ENCODE measurements around the gene LTF. TPM values are rescaled to one million over a fixed set of nuclear protein-coding genes. Genes with fewer than 3 reads are reported as not detected.

The LTF gene
- total and polyA plus RNA-seq, 2 donors (not counting 1 experiment from before 2014, with no cell fraction given): 0.22 TPM; not detected in 1

DNA sequence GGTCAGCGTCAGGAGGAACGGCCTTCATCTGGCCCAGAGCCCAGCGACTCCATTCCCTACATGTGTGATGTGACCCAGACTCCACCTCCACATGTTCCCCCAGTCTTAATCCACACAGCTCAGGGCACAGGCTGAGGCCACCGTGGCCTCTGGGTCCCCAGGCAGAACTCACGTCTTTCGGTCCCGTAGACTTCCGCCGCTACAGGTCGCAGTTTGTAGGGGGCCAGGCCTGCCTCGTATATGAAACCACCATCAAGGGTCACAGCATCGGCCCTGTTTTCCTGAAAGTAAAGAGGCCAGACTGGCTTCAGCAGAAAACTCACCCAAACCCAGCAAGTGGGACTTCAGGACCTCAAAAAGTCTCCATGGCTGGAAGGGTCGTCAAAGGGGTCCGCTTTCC lies 8.6 kb downstream of the LTF start:
- TF ChIP-seq EZH2 (IDR thresholded peaks at IDR 0.05; ENCODE audit: borderline replicate concordance, insufficient read depth, low read depth, low read length, poor library complexity, severe bottlenecking): no peak
- TF ChIP-seq, protein P1, sequence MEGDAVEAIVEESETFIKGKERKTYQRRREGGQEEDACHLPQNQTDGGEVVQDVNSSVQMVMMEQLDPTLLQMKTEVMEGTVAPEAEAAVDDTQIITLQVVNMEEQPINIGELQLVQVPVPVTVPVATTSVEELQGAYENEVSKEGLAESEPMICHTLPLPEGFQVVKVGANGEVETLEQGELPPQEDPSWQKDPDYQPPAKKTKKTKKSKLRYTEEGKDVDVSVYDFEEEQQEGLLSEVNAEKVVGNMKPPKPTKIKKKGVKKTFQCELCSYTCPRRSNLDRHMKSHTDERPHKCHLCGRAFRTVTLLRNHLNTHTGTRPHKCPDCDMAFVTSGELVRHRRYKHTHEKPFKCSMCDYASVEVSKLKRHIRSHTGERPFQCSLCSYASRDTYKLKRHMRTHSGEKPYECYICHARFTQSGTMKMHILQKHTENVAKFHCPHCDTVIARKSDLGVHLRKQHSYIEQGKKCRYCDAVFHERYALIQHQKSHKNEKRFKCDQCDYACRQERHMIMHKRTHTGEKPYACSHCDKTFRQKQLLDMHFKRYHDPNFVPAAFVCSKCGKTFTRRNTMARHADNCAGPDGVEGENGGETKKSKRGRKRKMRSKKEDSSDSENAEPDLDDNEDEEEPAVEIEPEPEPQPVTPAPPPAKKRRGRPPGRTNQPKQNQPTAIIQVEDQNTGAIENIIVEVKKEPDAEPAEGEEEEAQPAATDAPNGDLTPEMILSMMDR (IDR thresholded peaks at IDR 0.05): no peak
- H3K4me2 ChIP-seq (replicated peaks; ENCODE audit: low read depth, low read length, poor library complexity, severe bottlenecking): no peak overlapping the region
- H3K36me3 ChIP-seq (replicated peaks in 1 of 2; ENCODE audit: control extremely low read depth in 1 of 2, control insufficient read depth in 1 of 2, extremely low read depth in 1 of 2, insufficient read depth in 2 of 2, low read length in 1 of 2): no peaks in the 10 kb centered on the region
- no peaks in the 10 kb centered on the region for H3K4me1 ChIP-seq (ENCODE audit: control insufficient read depth in 2 of 2, insufficient read depth in 2 of 2, low read length in 2 of 2)
- H4K20me1 ChIP-seq (ENCODE audit: control insufficient read depth, insufficient read depth, low read length, poor library complexity, severe bottlenecking): no peaks in the 10 kb centered on the region
- peaks cover 0 to 5% (median 3%) of the 10 kb centered on the region in 4 experiments for H3K27me3 ChIP-seq (replicated peaks in 1 of 4; ENCODE audit: control extremely low read depth in 1 of 4, control insufficient read depth in 3 of 4, insufficient read depth in 4 of 4, low read length in 3 of 4)
- H3K9me3 Mint-ChIP-seq (ENCODE audit: insufficient read depth): no peaks in the 10 kb centered on the region
- WGBS (ENCODE audit: insufficient coverage): 95% methylated on average over 12 of the region's 14 CpGs
- H3K27ac Mint-ChIP-seq: no peak overlapping the region
- no peak overlapping the region for H3K4me3 Mint-ChIP-seq
- H3K27ac ChIP-seq (ENCODE audit: low read length in 2 of 2): no peak overlapping the region
- H3K4me1 Mint-ChIP-seq: peaks cover 3% of the 10 kb centered on the region
- ChIA-PET CTCF (interaction anchor here (1.3 kb wide), 1 partner anchor 686 kb away, joined by 3 read pairs; no protein-coding TSS in a partner anchor), POLR2A (no interaction called here)
- H3K9me3 ChIP-seq (ENCODE audit: control extremely low read depth in 1 of 3, control insufficient read depth in 2 of 3, insufficient read depth in 1 of 3, low read length in 2 of 3): peaks cover 0 to 6% (median under 1%) of the 10 kb centered on the region in 3 donors
- H3K79me2 ChIP-seq (ENCODE audit: control insufficient read depth, insufficient read depth, low read length): no peaks in the 10 kb centered on the region
- no peak overlapping the region for H2AFZ ChIP-seq (ENCODE audit: insufficient read depth, low read depth, low read length, poor library complexity, severe bottlenecking)
- no peak overlapping the region for H3K4me3 ChIP-seq (ENCODE audit: control extremely low read depth in 1 of 5, extremely low read depth in 1 of 5, insufficient read depth in 1 of 5, low read depth in 2 of 5, low read length in 4 of 5)
- ATAC-seq (ENCODE audit: low read depth) (no peak), DNase-seq (no peak)
- intact Hi-C loops (cut with micrococcal nuclease): no loop called here
- H3K9ac ChIP-seq (ENCODE audit: low read length): no peak overlapping the region
- peaks cover 37% of the 10 kb centered on the region for H3K27me3 Mint-ChIP-seq

DNA sequence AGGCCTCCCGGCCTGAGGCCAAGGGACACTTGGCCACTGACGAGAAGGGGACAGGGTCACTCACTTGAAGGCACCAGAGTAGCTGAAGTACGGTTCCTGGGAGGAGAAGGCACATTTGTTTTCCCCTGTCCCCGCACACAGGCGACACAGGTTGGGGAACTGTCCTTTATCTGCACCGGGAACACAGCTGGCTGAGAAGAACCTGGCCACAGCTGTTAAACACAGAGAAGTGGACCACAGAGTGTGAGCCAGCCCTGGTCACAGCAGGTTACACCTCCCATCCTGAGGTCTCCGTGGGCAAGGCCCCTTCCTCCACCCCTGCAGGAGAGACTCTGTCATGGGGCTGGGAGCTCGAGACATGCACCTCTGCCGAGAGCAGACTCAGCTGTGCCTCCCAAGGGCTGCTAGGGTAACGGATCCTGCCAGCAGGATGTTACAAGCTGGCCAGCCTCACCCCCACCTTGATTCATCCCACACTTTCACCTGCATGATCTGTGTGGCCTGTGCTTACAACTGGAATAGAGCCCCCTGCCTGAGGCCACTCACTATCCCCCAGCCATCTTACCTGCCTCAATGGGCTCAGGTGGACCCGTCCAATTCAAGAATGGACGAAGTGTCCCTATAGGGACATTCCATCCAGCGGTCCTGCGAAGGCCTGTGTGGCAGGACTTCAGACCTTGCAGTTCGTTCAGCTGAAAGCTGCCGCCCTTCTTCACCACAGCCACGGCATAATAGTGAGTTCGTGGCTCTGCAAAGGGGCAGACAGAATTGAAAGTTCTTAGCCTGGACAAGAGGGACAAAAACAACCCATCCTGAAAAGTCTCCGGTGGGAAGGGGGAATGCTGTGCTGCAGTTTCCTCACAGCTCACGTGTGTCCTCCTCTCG lies 9.2 kb downstream of the LTF start:
- Histone ChIP-seq H3K9me3 (ENCODE audit: control extremely low read depth in 1 of 3, control insufficient read depth in 2 of 3, insufficient read depth in 1 of 3, low read length in 2 of 3) (peaks cover 0 to 6% (median 0%) of the 10 kb centered on the region in 3 donors), H2AFZ (ENCODE audit: insufficient read depth, low read depth, low read length, poor library complexity, severe bottlenecking) (no peak overlapping the region), H3K27ac (ENCODE audit: low read length in 2 of 2) (no peak overlapping the region), H4K20me1 (ENCODE audit: control insufficient read depth, insufficient read depth, low read length, poor library complexity, severe bottlenecking) (no peaks in the 10 kb centered on the region), H3K4me1 (ENCODE audit: control insufficient read depth in 2 of 2, insufficient read depth in 2 of 2, low read length in 2 of 2) (no peaks in the 10 kb centered on the region), H3K27me3 (replicated peaks in 1 of 4; ENCODE audit: control extremely low read depth in 1 of 4, control insufficient read depth in 3 of 4, insufficient read depth in 4 of 4, low read length in 3 of 4) (peaks cover 0 to 5% (median 3%) of the 10 kb centered on the region in 4 experiments), H3K36me3 (replicated peaks in 1 of 2; ENCODE audit: control extremely low read depth in 1 of 2, control insufficient read depth in 1 of 2, extremely low read depth in 1 of 2, insufficient read depth in 2 of 2, low read length in 1 of 2) (no peaks in the 10 kb centered on the region), H3K79me2 (ENCODE audit: control insufficient read depth, insufficient read depth, low read length) (no peaks in the 10 kb centered on the region), H3K4me2 (replicated peaks; ENCODE audit: low read depth, low read length, poor library complexity, severe bottlenecking) (no peak overlapping the region), H3K9ac (ENCODE audit: low read length) (no peak overlapping the region), H3K4me3 (ENCODE audit: control extremely low read depth in 1 of 5, extremely low read depth in 1 of 5, insufficient read depth in 1 of 5, low read depth in 2 of 5, low read length in 4 of 5) (no peak overlapping the region)
- ATAC-seq (ENCODE audit: low read depth): no peak
- ChIA-PET POLR2A (no interaction called here), CTCF (no interaction called here)
- no peak for TF ChIP-seq EZH2 (IDR thresholded peaks at IDR 0.05; ENCODE audit: borderline replicate concordance, insufficient read depth, low read depth, low read length, poor library complexity, severe bottlenecking)
- TF ChIP-seq, protein P1 (IDR thresholded peaks at IDR 0.05): no peak
- Mint-ChIP-seq H3K9me3 (ENCODE audit: insufficient read depth) (no peaks in the 10 kb centered on the region), H3K4me1 (peaks cover 3% of the 10 kb centered on the region), H3K27ac (no peak overlapping the region), H3K27me3 (peaks cover 36% of the 10 kb centered on the region), H3K4me3 (no peak overlapping the region)
- WGBS (ENCODE audit: insufficient coverage): 90% methylated on average over 21 of the region's 21 CpGs
- intact Hi-C loops (cut with micrococcal nuclease): no loop called here
- no peak for DNase-seq
